Mesodermal cell (in vitro differentiated cells): ENCODE results near the gene BCDIN3D.

Experiments used
- H3K27ac ChIP-seq: 2 replicates; pipeline ENCODE4 v1.7.0; 2013; ENCODE audit warnings: mild to moderate bottlenecking, low read depth, low read length, moderate library complexity; ENCODE audit not compliant: severe bottlenecking
- H3K36me3 ChIP-seq: 2 replicates; pipeline ENCODE4 v1.7.1; 2013; ENCODE audit warnings: mild to moderate bottlenecking, low read length, moderate library complexity; ENCODE audit not compliant: control insufficient read depth, insufficient read depth
- H3K4me1 ChIP-seq: one replicate; pipeline ENCODE4 v1.7.1; 2013; ENCODE audit warnings: mild to moderate bottlenecking, low read length; ENCODE audit not compliant: insufficient read depth, control insufficient read depth, poor library complexity, severe bottlenecking
- H3K4me3 ChIP-seq: 2 replicates; pipeline ENCODE4 v1.7.0; 2013; ENCODE audit warnings: low read length, control low read depth, mild to moderate bottlenecking; ENCODE audit not compliant: insufficient read depth, poor library complexity, severe bottlenecking; ENCODE audit errors: extremely low read depth
- H3K9me3 ChIP-seq: 2 replicates; pipeline ENCODE4 v1.7.1; 2013; ENCODE audit warnings: mild to moderate bottlenecking, low read length, moderate library complexity; ENCODE audit not compliant: control insufficient read depth
- WGBS, 2 experiments: methylation state at CpG; one replicate each; pipeline ENCODE4 v1.1.5; 2013; ENCODE audit warnings: missing lambda C conversion rate in 2 of 2; ENCODE audit not compliant: insufficient coverage in 2 of 2; 5-methylcytosine and 5-hydroxymethylcytosine counted together

BCDIN3D gene

DNA sequence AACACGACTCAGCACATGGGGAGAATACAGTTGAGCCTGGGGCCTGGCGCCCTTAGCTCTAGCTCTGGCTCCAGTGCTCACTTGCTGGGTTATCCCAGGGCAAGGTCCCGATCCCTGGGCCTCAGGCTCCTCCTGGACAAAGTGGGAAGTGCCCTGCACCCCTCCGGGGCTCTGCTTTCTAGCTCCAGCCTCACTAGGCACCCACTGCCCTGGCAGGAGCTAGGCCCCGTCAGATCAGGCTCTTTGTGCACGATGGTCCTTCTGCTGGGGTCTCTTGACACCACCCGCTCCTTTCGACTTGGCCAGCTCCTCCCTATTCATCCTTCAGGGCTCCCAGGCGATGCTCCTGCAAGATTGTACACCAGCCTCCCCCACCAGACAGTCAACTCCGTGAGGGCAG is 38.1 kb downstream of the BCDIN3D start:
- Histone ChIP-seq H3K36me3 (peaks cover 78% of the 10 kb centered on the region), H3K4me3 (no peak overlapping the region), H3K9me3 (no peaks in the 10 kb centered on the region), H3K27ac (no peak overlapping the region), H3K4me1 (peaks cover 24% of the 10 kb centered on the region)
- WGBS, 2 experiments: 95% methylated on average over 7 to 10 of the region's 10 CpGs

DNA sequence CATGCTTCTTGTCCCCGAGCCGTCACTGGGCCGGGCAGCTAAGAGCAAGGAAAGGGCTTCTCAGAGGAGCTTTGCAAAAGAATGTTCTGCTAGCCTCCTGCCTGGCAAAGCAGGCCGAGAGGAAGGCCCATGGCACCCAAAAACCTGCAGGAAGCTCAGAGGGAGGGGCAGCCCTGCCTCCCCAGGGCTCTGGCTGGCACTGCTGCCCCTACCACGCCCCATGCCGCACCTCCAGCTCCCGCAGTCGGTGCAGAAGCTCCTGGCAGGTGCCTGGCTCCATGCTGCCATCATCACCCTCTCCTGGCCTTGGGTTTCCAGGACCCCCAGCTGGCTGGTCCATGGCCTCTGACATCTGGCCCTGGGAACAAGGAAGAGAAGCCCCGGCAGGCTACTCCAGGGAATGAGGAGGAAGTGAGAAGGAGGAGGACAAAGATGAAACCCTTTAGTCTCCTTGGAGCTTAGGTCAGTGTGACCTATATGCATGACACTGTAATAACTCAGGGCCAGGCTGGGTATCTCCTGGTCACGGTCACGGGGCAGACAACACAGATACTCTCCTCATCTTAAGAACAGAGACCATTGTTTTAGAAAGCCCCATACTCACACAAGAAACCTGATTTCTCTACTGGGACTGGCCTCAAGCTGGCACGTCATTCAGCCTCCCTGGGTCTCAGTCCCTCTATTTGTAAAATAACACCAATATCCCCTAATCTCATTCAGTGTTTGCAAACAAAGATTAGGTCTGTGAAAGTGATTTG is 39.0 kb downstream of the BCDIN3D start:
- Histone ChIP-seq H3K27ac (no peak overlapping the region), H3K4me1 (peaks cover 14% of the 10 kb centered on the region), H3K36me3 (peaks cover 87% of the 10 kb centered on the region), H3K4me3 (no peak overlapping the region), H3K9me3 (no peaks in the 10 kb centered on the region)
- 90 to 96% methylated on average over 7 to 11 of the region's 12 CpGs for WGBS, 2 experiments

DNA sequence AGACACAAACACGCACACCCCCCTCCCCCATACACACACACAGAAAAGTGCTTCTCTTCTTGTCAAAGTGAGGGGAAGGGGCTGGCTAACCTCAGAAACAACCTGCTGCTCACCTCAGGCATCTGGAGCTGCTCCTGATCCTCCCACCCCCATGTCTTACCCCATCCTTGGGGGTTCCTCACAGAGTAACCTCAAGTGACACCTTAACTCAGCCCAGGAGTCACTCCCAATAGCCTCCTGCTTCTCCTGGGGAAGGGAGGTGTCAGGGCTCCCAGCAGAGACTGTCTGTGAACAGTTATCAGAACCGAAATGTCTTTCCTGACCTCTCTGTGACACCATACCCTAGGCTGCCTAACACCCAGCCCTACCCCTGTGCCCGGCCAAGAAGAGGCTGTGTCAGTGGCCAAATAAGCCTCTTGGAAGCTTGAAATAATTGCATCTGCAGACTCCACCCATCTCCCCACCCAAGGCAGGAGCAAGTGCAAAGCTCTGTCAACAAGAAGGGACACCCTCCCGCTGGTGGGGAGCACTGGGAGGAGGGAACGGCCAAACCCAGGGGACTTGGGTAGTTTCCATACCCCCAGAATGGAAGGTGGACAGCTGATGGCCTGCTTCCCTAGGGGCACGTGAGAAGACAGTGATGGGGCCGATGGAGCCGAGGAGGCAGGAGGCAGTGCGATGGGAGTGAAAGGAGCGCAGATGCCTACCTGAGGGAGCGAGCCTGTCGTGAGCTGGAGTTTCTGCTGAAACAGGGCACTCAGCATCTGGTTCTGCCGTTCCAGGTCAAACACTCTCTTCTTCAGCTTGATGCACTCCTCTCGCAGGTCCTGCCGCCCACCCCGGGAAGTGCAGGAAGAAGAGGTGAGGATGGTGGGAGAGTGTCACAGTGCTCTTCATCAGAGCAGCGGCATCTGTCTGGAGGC is 41.5 kb downstream of the BCDIN3D start:
- 89 to 99% methylated on average over 13 of the region's 17 CpGs for WGBS, 2 experiments
- no peak overlapping the region for H3K27ac ChIP-seq
- no peaks in the 10 kb centered on the region for H3K4me1 ChIP-seq
- peaks cover 93% of the 10 kb centered on the region for H3K36me3 ChIP-seq
- no peak overlapping the region for H3K4me3 ChIP-seq
- no peaks in the 10 kb centered on the region for H3K9me3 ChIP-seq

DNA sequence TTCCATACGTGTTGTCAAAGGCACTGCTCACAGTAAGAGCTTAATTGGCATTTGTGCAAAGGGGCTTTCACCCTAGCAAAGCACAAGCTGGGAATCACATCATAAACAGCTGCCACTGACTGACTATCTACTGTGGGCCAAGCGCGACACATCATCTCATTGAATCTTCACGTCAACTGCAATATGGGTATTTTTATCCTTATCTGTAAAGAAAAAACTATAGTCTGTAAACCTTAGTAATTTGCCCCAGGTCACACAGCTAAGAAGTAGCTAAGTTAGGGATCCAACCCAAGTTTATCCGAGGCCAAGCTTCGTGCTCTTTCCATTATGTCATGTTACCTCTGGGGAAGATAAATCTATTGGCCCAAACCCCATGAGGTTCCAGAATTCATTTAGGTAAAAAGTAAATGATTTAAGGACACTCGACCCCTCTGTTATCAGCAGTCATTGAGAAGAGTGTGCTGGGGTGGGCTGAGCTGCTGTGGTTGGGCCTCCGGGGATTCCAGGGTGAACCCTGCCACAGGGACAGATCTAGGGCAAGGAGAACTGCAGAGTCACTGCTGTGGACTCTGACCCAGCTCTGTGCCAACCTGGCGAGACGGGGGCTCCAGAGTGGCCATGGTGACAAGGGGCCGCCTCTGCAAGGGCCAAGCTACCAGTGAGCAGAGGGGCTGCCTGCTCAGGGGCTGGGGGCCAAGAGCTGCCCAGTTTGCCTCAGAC is 42.3 kb downstream of the BCDIN3D start:
- 98 to 99% methylated on average over 6 to 7 of the region's 11 CpGs for WGBS, 2 experiments
- Histone ChIP-seq H3K36me3 (peaks cover 93% of the 10 kb centered on the region), H3K4me3 (no peak overlapping the region), H3K27ac (no peak overlapping the region), H3K4me1 (no peaks in the 10 kb centered on the region), H3K9me3 (no peaks in the 10 kb centered on the region)

DNA sequence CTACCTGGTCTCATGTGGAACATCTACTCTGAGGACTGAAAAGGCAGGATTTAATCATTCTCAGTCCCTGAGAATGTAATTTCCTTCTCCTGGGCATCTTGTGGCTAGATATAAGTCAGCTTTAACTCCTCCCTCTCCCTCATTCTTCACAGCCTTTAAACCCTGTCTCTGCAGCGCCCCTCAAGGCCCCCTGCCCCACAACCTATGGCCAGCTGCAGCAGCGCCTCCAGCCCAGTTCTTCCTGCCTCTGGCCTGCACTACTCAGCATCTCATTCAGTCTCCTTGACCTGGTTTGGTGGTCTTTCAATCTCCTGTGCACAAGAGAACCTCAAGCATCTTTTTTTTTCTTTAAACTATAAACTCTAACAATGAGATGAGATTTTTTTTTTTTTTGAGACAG is 44.0 kb downstream of the BCDIN3D start:
- no peaks in the 10 kb centered on the region for H3K4me1 ChIP-seq
- no peak overlapping the region for H3K27ac ChIP-seq
- WGBS, 2 experiments: 100% methylated on average over 1 of the region's 2 CpGs
- H3K36me3 ChIP-seq: peaks cover 93% of the 10 kb centered on the region
- no peaks in the 10 kb centered on the region for H3K9me3 ChIP-seq
- no peak overlapping the region for H3K4me3 ChIP-seq

DNA sequence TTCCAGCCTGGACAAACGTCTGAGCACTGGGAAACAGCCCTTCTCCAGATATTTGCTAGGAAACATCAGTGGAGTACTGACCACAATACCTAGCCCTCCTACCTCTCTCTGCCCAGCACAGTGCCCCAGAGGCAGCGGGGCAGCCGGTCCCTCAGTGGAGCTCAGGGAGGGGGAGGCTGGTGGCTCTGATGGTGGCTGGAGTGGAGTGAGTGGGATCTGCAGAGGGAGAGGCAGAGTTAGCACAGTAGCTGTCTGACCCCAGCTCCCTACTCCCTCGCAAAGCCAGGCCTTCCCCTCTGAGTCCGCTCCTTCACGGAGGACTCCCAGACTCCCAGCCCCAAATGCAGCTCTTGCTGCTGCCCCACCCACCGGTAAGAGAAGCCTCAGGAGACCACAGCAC is 44.7 kb downstream of the BCDIN3D start:
- H3K27ac ChIP-seq: no peak overlapping the region
- H3K36me3 ChIP-seq: peaks cover 93% of the 10 kb centered on the region
- 93 to 100% methylated on average over 3 to 4 of the region's 7 CpGs for WGBS, 2 experiments
- no peak overlapping the region for H3K4me3 ChIP-seq
- no peaks in the 10 kb centered on the region for H3K9me3 ChIP-seq
- no peaks in the 10 kb centered on the region for H3K4me1 ChIP-seq

DNA sequence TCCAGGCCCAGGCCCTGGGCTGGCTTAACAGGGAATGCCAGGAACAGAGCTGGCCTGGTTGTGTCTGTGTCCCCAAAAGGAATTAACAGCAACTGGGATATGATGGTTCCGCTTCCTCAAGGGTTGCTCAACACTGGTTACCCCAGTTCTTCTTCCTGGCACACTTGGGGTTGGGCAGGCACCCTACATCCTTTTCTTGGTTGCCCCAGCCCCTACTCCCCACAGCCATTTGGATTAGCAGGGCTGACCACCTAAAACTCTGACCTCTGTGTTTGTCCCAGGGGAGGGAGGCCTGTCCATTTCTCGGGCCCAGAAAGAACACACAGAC is 45.5 kb downstream of the BCDIN3D start:
- Histone ChIP-seq H3K27ac (no peak overlapping the region), H3K9me3 (no peaks in the 10 kb centered on the region), H3K4me3 (no peak overlapping the region), H3K4me1 (no peaks in the 10 kb centered on the region), H3K36me3 (peaks cover 93% of the 10 kb centered on the region)
- 100% methylated on average over 2 of the region's 2 CpGs for WGBS, 2 experiments

DNA sequence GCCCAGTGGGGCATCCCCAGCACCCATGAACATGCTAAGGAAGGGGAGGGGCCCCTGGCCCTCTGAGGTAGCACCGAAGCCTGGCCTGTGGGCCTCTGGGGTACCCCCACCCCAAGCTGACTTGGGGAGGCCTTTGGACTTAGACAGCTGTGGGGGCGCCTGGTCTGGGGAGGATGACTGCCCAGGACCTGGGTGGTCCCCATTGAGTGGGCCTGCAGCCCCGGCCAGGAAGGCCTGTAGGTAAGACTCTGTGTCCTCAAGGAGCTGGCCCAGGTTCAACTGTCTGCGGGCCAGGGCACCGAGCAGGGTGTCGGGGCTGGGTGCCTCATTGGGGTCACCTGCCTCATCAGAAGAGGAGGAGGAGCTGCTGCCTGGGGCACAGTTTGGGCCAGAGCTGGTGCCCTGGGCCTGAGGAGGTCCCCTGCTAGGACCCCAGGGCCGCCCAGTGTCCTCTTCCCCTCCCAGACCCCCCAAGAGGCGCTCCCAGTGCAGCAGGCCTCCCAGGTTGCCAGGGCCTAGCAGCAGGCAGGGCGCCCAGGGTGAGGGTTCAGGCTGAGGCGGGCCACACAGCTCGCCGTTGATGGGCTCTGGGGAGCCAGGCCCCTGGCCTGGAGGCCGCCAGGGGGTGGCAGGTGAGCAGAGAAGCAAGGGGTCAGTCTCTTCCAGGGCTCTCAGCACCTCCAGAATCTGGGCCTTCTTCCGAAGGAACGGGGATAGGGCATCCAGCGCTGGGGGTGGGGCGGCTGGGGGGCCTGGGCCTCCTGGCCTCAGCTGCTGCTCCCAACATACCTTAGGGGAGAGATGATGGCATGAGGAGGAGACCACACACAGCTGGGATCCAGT is 46.1 kb downstream of the BCDIN3D start:
- Histone ChIP-seq H3K4me1 (peaks cover 6% of the 10 kb centered on the region), H3K4me3 (no peak overlapping the region), H3K27ac (no peak overlapping the region), H3K9me3 (no peaks in the 10 kb centered on the region), H3K36me3 (peaks cover 92% of the 10 kb centered on the region)
- 91 to 94% methylated on average over 15 of the region's 17 CpGs for WGBS, 2 experiments

DNA sequence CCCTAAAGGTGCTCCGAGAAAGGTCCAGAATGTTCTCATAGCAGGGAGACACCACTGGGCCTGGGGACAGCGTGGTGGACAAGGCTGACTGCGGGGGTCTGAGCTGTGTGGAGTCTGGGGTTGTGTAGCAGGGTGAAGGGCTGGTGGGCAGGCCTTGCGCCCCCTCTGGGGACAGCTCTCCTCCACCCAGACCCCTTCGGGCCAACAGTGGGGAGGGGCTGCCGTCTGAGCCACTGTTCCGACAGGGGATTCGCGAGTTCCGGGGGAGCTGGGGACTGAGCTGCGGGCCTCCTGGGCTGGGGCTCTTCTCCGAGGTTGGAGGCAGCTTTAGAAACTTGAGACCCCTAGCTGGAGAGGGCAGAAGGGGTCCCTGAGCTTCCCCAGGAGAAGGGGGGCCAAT is 46.8 kb downstream of the BCDIN3D start:
- Histone ChIP-seq H3K36me3 (peaks cover 92% of the 10 kb centered on the region), H3K27ac (no peak overlapping the region)
- WGBS, 2 experiments: 97% methylated on average over 8 to 12 of the region's 12 CpGs

DNA sequence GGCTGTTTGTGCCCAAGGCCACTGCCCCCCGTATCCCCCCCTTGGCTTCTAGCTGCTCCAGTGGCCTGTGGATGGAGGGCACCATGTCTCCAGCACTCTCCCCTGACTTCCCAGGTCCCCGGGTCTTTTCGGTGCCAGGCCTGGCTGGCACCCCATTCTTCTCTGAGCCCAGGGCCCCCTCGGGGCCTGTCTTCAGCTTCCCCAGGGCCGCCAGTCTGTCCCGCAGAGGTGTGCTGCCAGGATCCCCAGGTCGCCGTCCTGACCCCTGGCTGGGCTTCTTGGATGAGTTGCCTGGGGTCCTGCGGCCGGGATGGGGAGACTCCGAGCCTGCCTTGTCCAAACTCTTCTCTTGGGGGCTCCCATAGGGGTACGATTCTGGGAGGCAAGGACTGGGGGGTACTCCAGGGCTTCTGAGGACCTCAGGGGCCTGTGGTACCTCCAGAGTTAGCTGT is 47.2 kb downstream of the BCDIN3D start:
- no peak overlapping the region for H3K27ac ChIP-seq
- peaks cover 6% of the 10 kb centered on the region for H3K4me1 ChIP-seq
- peaks cover 92% of the 10 kb centered on the region for H3K36me3 ChIP-seq
- 95 to 96% methylated on average over 10 to 11 of the region's 12 CpGs for WGBS, 2 experiments
- no peaks in the 10 kb centered on the region for H3K9me3 ChIP-seq
- H3K4me3 ChIP-seq: no peak overlapping the region

More for the DNA sequence above, 46.8 kb downstream of the BCDIN3D start:
- H3K9me3 ChIP-seq: no peaks in the 10 kb centered on the region
- peaks cover 6% of the 10 kb centered on the region for H3K4me1 ChIP-seq
- H3K4me3 ChIP-seq: no peak overlapping the region
